ENCODE results near the gene ROBO2. TPM values are rescaled to one million over a fixed set of nuclear protein-coding genes. Genes with fewer than 3 reads are reported as not detected.

Gene ROBO2
- total and polyA plus RNA-seq, 3 donors from 2014 or later = 16.1 to 23.3 (median 17.7) TPM

- intact Hi-C loops (cut with DNase I; ENCODE audit: low total_unique reads) = no loop called here
- 53 to 54% methylated on average over 5 of the region's 5 CpGs for WGBS, 2 donors
Measured at GRCh38 chr3:77513542-77513941, 473.6 kb downstream of the ROBO2 start.

DNA sequence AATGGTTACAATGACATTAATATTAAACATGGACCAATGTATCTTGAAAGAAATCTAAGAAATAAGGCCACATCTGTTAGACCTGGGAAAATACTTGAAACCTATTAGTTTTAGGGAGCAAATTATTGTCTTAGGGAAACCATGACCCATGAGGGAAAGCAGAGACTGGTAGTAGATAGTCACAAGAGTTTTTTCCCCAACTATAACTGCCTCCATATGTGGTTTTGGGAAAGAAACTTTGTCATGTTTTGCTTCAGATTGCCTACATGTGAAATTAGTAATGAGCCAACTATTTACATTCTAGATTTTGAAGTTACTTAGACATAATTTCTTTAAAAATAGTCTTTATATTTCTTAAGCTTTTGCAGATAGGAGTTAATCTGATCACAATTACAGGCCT is 474.9 kb downstream of the ROBO2 start:
- Histone ChIP-seq H3K27me3 (no peaks in the 10 kb centered on the region), H3K27ac (no peak overlapping the region), H3K4me1 (no peaks in the 10 kb centered on the region), H3K36me3 (ENCODE audit: low read depth, missing control alignments) (no peaks in the 10 kb centered on the region), H3K4me3 (no peak overlapping the region), H3K9me3 (no peaks in the 10 kb centered on the region)
- no peak for DNase-seq
- no peak for TF ChIP-seq POLR2A (IDR thresholded peaks at IDR 0.05)
- TF ChIP-seq CTCF (IDR thresholded peaks at IDR 0.05) = no peak
- intact Hi-C loops (cut with DNase I; ENCODE audit: low total_unique reads) = no loop called here

More at GRCh38 chr3:77513542-77513941, 473.6 kb downstream of the ROBO2 start:
- Histone ChIP-seq H3K4me3 (no peak overlapping the region), H3K27ac (no peak overlapping the region), H3K36me3 (ENCODE audit: low read depth, missing control alignments) (no peaks in the 10 kb centered on the region), H3K4me1 (no peaks in the 10 kb centered on the region), H3K9me3 (no peaks in the 10 kb centered on the region), H3K27me3 (no peaks in the 10 kb centered on the region)
- TF ChIP-seq CTCF (IDR thresholded peaks at IDR 0.05) = no peak
- no peak for DNase-seq

- intact Hi-C loops (cut with DNase I; ENCODE audit: low total_unique reads) = no loop called here
- TF ChIP-seq CTCF (IDR thresholded peaks at IDR 0.05) = no peak
- TF ChIP-seq POLR2A (IDR thresholded peaks at IDR 0.05) = no peak
- no peaks in the 10 kb centered on the region for H3K36me3 ChIP-seq (ENCODE audit: low read depth, missing control alignments)
- H3K27ac ChIP-seq = no peak overlapping the region
- H3K27me3 ChIP-seq = no peaks in the 10 kb centered on the region
- no peak overlapping the region for H3K4me3 ChIP-seq
- 59 to 66% methylated on average over 3 of the region's 3 CpGs for whole genome bisulfite sequencing, 2 donors
- H3K4me1 ChIP-seq = no peaks in the 10 kb centered on the region
- H3K9me3 ChIP-seq = no peaks in the 10 kb centered on the region
- DNase-seq = no peak
Measured at GRCh38 chr3:77524463-77524862, 484.6 kb downstream of the ROBO2 start.

GRCh38 chr3:77524946-77525682 is 485.2 kb downstream of the ROBO2 start:
- intact Hi-C loops (cut with DNase I; ENCODE audit: low total_unique reads) = no loop called here
- Histone ChIP-seq H3K27me3 (no peaks in the 10 kb centered on the region), H3K4me3 (no peak overlapping the region), H3K4me1 (no peaks in the 10 kb centered on the region), H3K36me3 (ENCODE audit: low read depth, missing control alignments) (no peaks in the 10 kb centered on the region), H3K9me3 (no peaks in the 10 kb centered on the region), H3K27ac (no peak overlapping the region)
- DNase-seq = no peak
- no peak for TF ChIP-seq CTCF (IDR thresholded peaks at IDR 0.05)
- WGBS, 2 donors = 62 to 73% methylated on average over 3 of the region's 3 CpGs

- WGBS, 2 donors = 60 to 63% methylated on average over 4 of the region's 4 CpGs
- Histone ChIP-seq H3K9me3 (no peaks in the 10 kb centered on the region), H3K4me1 (no peaks in the 10 kb centered on the region), H3K36me3 (ENCODE audit: low read depth, missing control alignments) (no peaks in the 10 kb centered on the region), H3K27ac (no peak overlapping the region), H3K4me3 (no peak overlapping the region), H3K27me3 (no peaks in the 10 kb centered on the region)
- intact Hi-C loops (cut with DNase I; ENCODE audit: low total_unique reads) = no loop called here
- no peak for DNase-seq
- TF ChIP-seq CTCF (IDR thresholded peaks at IDR 0.05) (no peak), POLR2A (IDR thresholded peaks at IDR 0.05) (no peak)
Measured at GRCh38 chr3:77526573-77527113, 486.7 kb downstream of the ROBO2 start.
